Memory B cell (primary cell): Measurements from ENCODE around the gene PPIE.

Source experiments
- ATAC-seq: fragments of 150-1000 bp; cut with Tn5 transposase; 2 replicates; pipeline ENCODE4 v1.10.0; 2021; ENCODE audit warnings: low read depth, mild to moderate bottlenecking, moderate library complexity
- DNase-seq, 2 donors: peaks; one replicate each; pipeline ENCODE4 v3.0.0; 2022; ENCODE audit warnings: low spot score in 2 of 2
- H3K27ac Mint-ChIP-seq: one replicate; pipeline ENCODE4 v1.8.0; 2022; ENCODE audit warnings: mild to moderate bottlenecking, moderate library complexity, mixed read lengths
- H3K27me3 Mint-ChIP-seq: one replicate; pipeline ENCODE4 v1.8.0; 2022; ENCODE audit warnings: mixed read lengths
- H3K36me3 Mint-ChIP-seq: one replicate; pipeline ENCODE4 v1.8.0; 2022; ENCODE audit warnings: mild to moderate bottlenecking, mixed read lengths
- H3K4me1 Mint-ChIP-seq: one replicate; pipeline ENCODE4 v1.8.0; 2022; ENCODE audit warnings: mixed read lengths
- H3K4me3 Mint-ChIP-seq: one replicate; pipeline ENCODE4 v1.8.0; 2022; ENCODE audit warnings: mild to moderate bottlenecking, moderate library complexity, mixed read lengths
- H3K9me3 Mint-ChIP-seq: one replicate; pipeline ENCODE4 v1.8.0; 2022; ENCODE audit warnings: mixed read lengths

PPIE gene

GRCh38 chr1:39738622-39739366, at the start of gene PPIE:
Gene PPIE, plus strand, starts transcription at chr1:39738882. Its CDS starts 19 bp downstream, at chr1:39738901.
- peaks cover 18% of the 10 kb centered on the region for H3K36me3 Mint-ChIP-seq
- ATAC-seq = peak; percentile 98
- H3K4me3 Mint-ChIP-seq = peak within 1 kb of the TSS; percentile 93
- peaks cover 2% of the 10 kb centered on the region for H3K9me3 Mint-ChIP-seq
- H3K27me3 Mint-ChIP-seq = peaks cover 13% of the 10 kb centered on the region
- peaks cover 13% of the 10 kb centered on the region for H3K4me1 Mint-ChIP-seq
- peak; percentile 74 to 83 for DNase-seq
- H3K27ac Mint-ChIP-seq = peak within 1 kb of the TSS; percentile 94

- H3K27me3 Mint-ChIP-seq = peaks cover 38% of the 10 kb centered on the region
- peaks cover 4% of the 10 kb centered on the region for H3K36me3 Mint-ChIP-seq
- peaks cover 10% of the 10 kb centered on the region for H3K4me1 Mint-ChIP-seq
- H3K9me3 Mint-ChIP-seq = no peaks in the 10 kb centered on the region
- H3K4me3 Mint-ChIP-seq = no peak overlapping the region
- ATAC-seq (no peak), DNase-seq (no peak)
- H3K27ac Mint-ChIP-seq = no peak overlapping the region
Measured at GRCh38 chr1:39689214-39689613, 49.5 kb upstream of the PPIE start.

- Mint-ChIP-seq H3K27me3 (peaks cover 36% of the 10 kb centered on the region), H3K27ac (no peak overlapping the region)
Measured at GRCh38 chr1:39689635-39690034, 49.0 kb upstream of the PPIE start.

GRCh38 chr1:39690225-39690624, 48.5 kb upstream of the PPIE start:
- DNase-seq (no peak), ATAC-seq (no peak)
- H3K27ac Mint-ChIP-seq = no peak overlapping the region
- no peaks in the 10 kb centered on the region for H3K9me3 Mint-ChIP-seq
- H3K4me1 Mint-ChIP-seq = peaks cover 10% of the 10 kb centered on the region
- peaks cover 32% of the 10 kb centered on the region for H3K27me3 Mint-ChIP-seq
- H3K4me3 Mint-ChIP-seq = peak overlapping the region; percentile 77
- H3K36me3 Mint-ChIP-seq = no peaks in the 10 kb centered on the region

More at GRCh38 chr1:39689635-39690034, 49.0 kb upstream of the PPIE start:
- peaks cover 4% of the 10 kb centered on the region for H3K36me3 Mint-ChIP-seq
- DNase-seq (no peak), ATAC-seq (no peak)
- H3K4me3 Mint-ChIP-seq = no peak overlapping the region
- H3K9me3 Mint-ChIP-seq = no peaks in the 10 kb centered on the region
- H3K4me1 Mint-ChIP-seq = peaks cover 10% of the 10 kb centered on the region

GRCh38 chr1:39690794-39691382, 47.8 kb upstream of the PPIE start:
- Mint-ChIP-seq H3K4me1 (peaks cover 10% of the 10 kb centered on the region), H3K27ac (peak overlapping the region; percentile 59), H3K36me3 (no peaks in the 10 kb centered on the region), H3K27me3 (peaks cover 32% of the 10 kb centered on the region), H3K4me3 (peak overlapping the region; percentile 77), H3K9me3 (no peaks in the 10 kb centered on the region)
- DNase-seq = no peak
- ATAC-seq = peak; percentile 2

GRCh38 chr1:39691383-39692151, 47.1 kb upstream of the PPIE start, which contains the start of gene HPCAL4:
Gene HPCAL4, minus strand, starts transcription at chr1:39691433. Its CDS starts 6,830 bp downstream, at chr1:39684603.
- H3K27ac Mint-ChIP-seq = peak within 1 kb of the TSS; percentile 59
- DNase-seq (peak; percentile 65 to 68), ATAC-seq (peak; percentile 86)
- H3K4me1 Mint-ChIP-seq = peaks cover 10% of the 10 kb centered on the region
- H3K9me3 Mint-ChIP-seq = no peaks in the 10 kb centered on the region
- peak within 1 kb of the TSS; percentile 77 for H3K4me3 Mint-ChIP-seq
- peaks cover 30% of the 10 kb centered on the region for H3K27me3 Mint-ChIP-seq
- no peaks in the 10 kb centered on the region for H3K36me3 Mint-ChIP-seq

- H3K36me3 Mint-ChIP-seq = no peaks in the 10 kb centered on the region
- peaks cover 10% of the 10 kb centered on the region for H3K4me1 Mint-ChIP-seq
- no peak overlapping the region for H3K27ac Mint-ChIP-seq
- peak overlapping the region; percentile 43 for H3K4me3 Mint-ChIP-seq
- H3K27me3 Mint-ChIP-seq = peaks cover 29% of the 10 kb centered on the region
- DNase-seq (peak in 1 of 2 donors; percentile 39), ATAC-seq (no peak)
- H3K9me3 Mint-ChIP-seq = no peaks in the 10 kb centered on the region
Measured at GRCh38 chr1:39692152-39693074, 46.3 kb upstream of the PPIE start.

- ATAC-seq = no peak
- no peak overlapping the region for H3K27ac Mint-ChIP-seq
- H3K4me1 Mint-ChIP-seq = peaks cover 10% of the 10 kb centered on the region
- DNase-seq = no peak
- H3K4me3 Mint-ChIP-seq = no peak overlapping the region
- H3K36me3 Mint-ChIP-seq = no peaks in the 10 kb centered on the region
- H3K27me3 Mint-ChIP-seq = peaks cover 26% of the 10 kb centered on the region
- H3K9me3 Mint-ChIP-seq = no peaks in the 10 kb centered on the region
Measured at GRCh38 chr1:39694026-39694425, 44.7 kb upstream of the PPIE start.

- Mint-ChIP-seq H3K27me3 (peaks cover 23% of the 10 kb centered on the region), H3K4me3 (no peak overlapping the region), H3K36me3 (no peaks in the 10 kb centered on the region), H3K27ac (no peak overlapping the region), H3K4me1 (peaks cover 10% of the 10 kb centered on the region), H3K9me3 (no peaks in the 10 kb centered on the region)
- ATAC-seq (no peak), DNase-seq (no peak)
Measured at GRCh38 chr1:39695016-39695415, 43.7 kb upstream of the PPIE start.

- Mint-ChIP-seq H3K27me3 (peaks cover 13% of the 10 kb centered on the region), H3K9me3 (no peaks in the 10 kb centered on the region), H3K4me3 (no peak overlapping the region), H3K4me1 (no peaks in the 10 kb centered on the region), H3K27ac (no peak overlapping the region), H3K36me3 (no peaks in the 10 kb centered on the region)
- DNase-seq (no peak), ATAC-seq (no peak)
Measured at GRCh38 chr1:39696448-39696847, 42.2 kb upstream of the PPIE start.

- peaks cover 13% of the 10 kb centered on the region for H3K27me3 Mint-ChIP-seq
- H3K9me3 Mint-ChIP-seq = no peaks in the 10 kb centered on the region
- H3K27ac Mint-ChIP-seq = no peak overlapping the region
Measured at GRCh38 chr1:39698568-39698967, 40.1 kb upstream of the PPIE start.

GRCh38 chr1:39699419-39699818, 39.3 kb upstream of the PPIE start:
- Mint-ChIP-seq H3K27me3 (peaks cover 12% of the 10 kb centered on the region), H3K4me3 (no peak overlapping the region), H3K9me3 (no peaks in the 10 kb centered on the region), H3K36me3 (no peaks in the 10 kb centered on the region), H3K27ac (no peak overlapping the region), H3K4me1 (no peaks in the 10 kb centered on the region)
- no peak for DNase-seq
- no peak for ATAC-seq

More at GRCh38 chr1:39698568-39698967, 40.1 kb upstream of the PPIE start:
- ATAC-seq = no peak
- Mint-ChIP-seq H3K4me1 (no peaks in the 10 kb centered on the region), H3K4me3 (no peak overlapping the region), H3K36me3 (no peaks in the 10 kb centered on the region)
- DNase-seq = no peak

GRCh38 chr1:39700348-39700747, 38.3 kb upstream of the PPIE start:
- Mint-ChIP-seq H3K4me1 (no peaks in the 10 kb centered on the region), H3K27me3 (peaks cover 12% of the 10 kb centered on the region), H3K36me3 (no peaks in the 10 kb centered on the region), H3K9me3 (no peaks in the 10 kb centered on the region), H3K27ac (no peak overlapping the region), H3K4me3 (no peak overlapping the region)
- no peak for DNase-seq
- ATAC-seq = no peak
